Astrocyte (in vitro differentiated cells and primary cell): ENCODE measurements around the gene DOCK2.

ENCODE experiments used
- EZH2 ChIP-seq: IDR thresholded peaks from 2 replicates; pipeline ENCODE4 v1.6.1; 2012; ENCODE audit warnings: mild to moderate bottlenecking, low read length, inconsistent platforms; ENCODE audit not compliant: insufficient read depth
- TF ChIP-seq, protein P1 (sequence below): IDR thresholded peaks from 2 replicates; pipeline ENCODE4 v1.5.1; 2011; ENCODE audit warnings: low read depth, mild to moderate bottlenecking, inconsistent platforms, low read length, moderate library complexity; ENCODE audit not compliant: insufficient read depth

DNA sequence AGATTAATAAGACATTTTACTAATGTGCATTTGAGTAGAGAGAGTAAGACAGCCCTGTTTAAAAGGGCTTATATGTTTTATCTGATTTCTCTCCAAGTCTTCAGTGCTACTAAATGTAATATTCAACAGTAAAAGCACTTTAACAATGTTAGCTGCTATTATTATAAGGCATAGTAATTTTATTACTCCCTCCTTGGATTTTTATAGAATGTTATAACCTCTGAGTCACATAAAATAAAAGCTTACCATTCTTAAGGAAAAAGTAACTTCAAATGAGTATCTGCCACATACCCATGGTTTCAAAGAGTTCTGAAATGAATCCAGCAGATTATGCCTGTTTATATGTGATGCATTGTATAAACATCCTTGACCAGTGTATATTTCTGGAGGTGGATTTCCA lies 34.5 kb upstream of the DOCK2 start:
- TF ChIP-seq, protein P1, sequence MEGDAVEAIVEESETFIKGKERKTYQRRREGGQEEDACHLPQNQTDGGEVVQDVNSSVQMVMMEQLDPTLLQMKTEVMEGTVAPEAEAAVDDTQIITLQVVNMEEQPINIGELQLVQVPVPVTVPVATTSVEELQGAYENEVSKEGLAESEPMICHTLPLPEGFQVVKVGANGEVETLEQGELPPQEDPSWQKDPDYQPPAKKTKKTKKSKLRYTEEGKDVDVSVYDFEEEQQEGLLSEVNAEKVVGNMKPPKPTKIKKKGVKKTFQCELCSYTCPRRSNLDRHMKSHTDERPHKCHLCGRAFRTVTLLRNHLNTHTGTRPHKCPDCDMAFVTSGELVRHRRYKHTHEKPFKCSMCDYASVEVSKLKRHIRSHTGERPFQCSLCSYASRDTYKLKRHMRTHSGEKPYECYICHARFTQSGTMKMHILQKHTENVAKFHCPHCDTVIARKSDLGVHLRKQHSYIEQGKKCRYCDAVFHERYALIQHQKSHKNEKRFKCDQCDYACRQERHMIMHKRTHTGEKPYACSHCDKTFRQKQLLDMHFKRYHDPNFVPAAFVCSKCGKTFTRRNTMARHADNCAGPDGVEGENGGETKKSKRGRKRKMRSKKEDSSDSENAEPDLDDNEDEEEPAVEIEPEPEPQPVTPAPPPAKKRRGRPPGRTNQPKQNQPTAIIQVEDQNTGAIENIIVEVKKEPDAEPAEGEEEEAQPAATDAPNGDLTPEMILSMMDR = no peak
- TF ChIP-seq EZH2 = no peak
